ENCODE results near the gene NUDT1.

NUDT1 gene

GRCh38 chr7:2242541-2243429 is 759 bp downstream of the NUDT1 start:
- Histone ChIP-seq H3K27ac (peak overlapping the region; percentile 2), H3K4me3 (ENCODE audit: low read depth, low read length) (peak overlapping the region; percentile 83), H3K27me3 (replicated peaks) (no peaks in the 10 kb centered on the region), H3K36me3 (replicated peaks) (peaks cover 14% of the 10 kb centered on the region)
- DNase-seq: no peak
- in situ Hi-C loops (cut with HindIII; ENCODE audit: low pct_ligation_motif_present, low sequenced_read_pairs): no loop called here
- TF ChIP-seq CTCF (IDR thresholded peaks at IDR 0.05; ENCODE audit: low read depth, low read length, missing control alignments): peak; percentile 37

GRCh38 chr7:2243458-2243857 is 1.4 kb downstream of the NUDT1 start:
- in situ Hi-C loops (cut with HindIII; ENCODE audit: low pct_ligation_motif_present, low sequenced_read_pairs): no loop called here
- H3K27ac ChIP-seq: no peak overlapping the region
- no peaks in the 10 kb centered on the region for H3K27me3 ChIP-seq (replicated peaks)
- no peak overlapping the region for H3K4me3 ChIP-seq (ENCODE audit: low read depth, low read length)
- no peak for TF ChIP-seq CTCF (IDR thresholded peaks at IDR 0.05; ENCODE audit: low read depth, low read length, missing control alignments)
- H3K36me3 ChIP-seq (replicated peaks): peaks cover 7% of the 10 kb centered on the region
- DNase-seq: no peak

- in situ Hi-C loops (cut with HindIII; ENCODE audit: low pct_ligation_motif_present, low sequenced_read_pairs): no loop called here
- H3K27ac ChIP-seq: no peak overlapping the region
- DNase-seq: no peak
- no peak overlapping the region for H3K4me3 ChIP-seq (ENCODE audit: low read depth, low read length)
- no peak for TF ChIP-seq CTCF (IDR thresholded peaks at IDR 0.05; ENCODE audit: low read depth, low read length, missing control alignments)
- H3K27me3 ChIP-seq (replicated peaks): no peaks in the 10 kb centered on the region
- H3K36me3 ChIP-seq (replicated peaks): peaks cover under 1% of the 10 kb centered on the region
These were observed 2.5 kb downstream of the NUDT1 start for GRCh38 chr7:2244404-2244995.

GRCh38 chr7:2245883-2246675 is 4.1 kb downstream of the NUDT1 start:
- Histone ChIP-seq H3K4me3 (ENCODE audit: low read depth, low read length) (no peak overlapping the region), H3K36me3 (replicated peaks) (peaks cover 2% of the 10 kb centered on the region), H3K27ac (no peak overlapping the region), H3K27me3 (replicated peaks) (no peaks in the 10 kb centered on the region)
- no peak for TF ChIP-seq CTCF (IDR thresholded peaks at IDR 0.05; ENCODE audit: low read depth, low read length, missing control alignments)
- in situ Hi-C loops (cut with HindIII; ENCODE audit: low pct_ligation_motif_present, low sequenced_read_pairs): no loop called here
- no peak for DNase-seq

- no peaks in the 10 kb centered on the region for H3K27me3 ChIP-seq (replicated peaks)
- no peak overlapping the region for H3K4me3 ChIP-seq (ENCODE audit: low read depth, low read length)
- in situ Hi-C loops (cut with HindIII; ENCODE audit: low pct_ligation_motif_present, low sequenced_read_pairs): no loop called here
- peak; percentile 89 for TF ChIP-seq CTCF (IDR thresholded peaks at IDR 0.05; ENCODE audit: low read depth, low read length, missing control alignments)
- DNase-seq: no peak
- peaks cover 2% of the 10 kb centered on the region for H3K36me3 ChIP-seq (replicated peaks)
- H3K27ac ChIP-seq: no peak overlapping the region
These were observed 5.3 kb downstream of the NUDT1 start for GRCh38 chr7:2247141-2247995.
